ENCODE measurements around the gene KRT9. TPM values are rescaled to one million over a fixed set of nuclear protein-coding genes. Genes with fewer than 3 reads are reported as not detected.
"Not testable (repeated sequence)": the region's sequence is repeated elsewhere in the genome, so short reads cannot be mapped to it uniquely, and the experiment has no call there.

KRT9 gene
- total and polyA plus RNA-seq, 2 donors (not counting 3 experiments of a cell fraction or from before 2014, with no cell fraction given) = not detected

- Histone ChIP-seq H3K36me3 (ENCODE audit: control insufficient read depth in 2 of 2, extremely low read depth in 1 of 2, insufficient read depth in 2 of 2, low read length in 2 of 2) (no peaks in the 10 kb centered on the region), H3K27me3 (ENCODE audit: control insufficient read depth in 2 of 2, insufficient read depth in 2 of 2, low read length in 2 of 2) (no peaks in the 10 kb centered on the region), H3K9ac (replicated peaks; ENCODE audit: extremely low read depth, insufficient read depth, low read length) (no peak overlapping the region), H3K27ac (ENCODE audit: insufficient read depth, low read depth, low read length) (no peak overlapping the region), H3K79me2 (ENCODE audit: control insufficient read depth, insufficient read depth, low read length) (no peaks in the 10 kb centered on the region), H4K20me1 (replicated peaks; ENCODE audit: control insufficient read depth, extremely low read depth, insufficient read depth, low read length) (no peaks in the 10 kb centered on the region), H3K4me3 (replicated peaks in 1 of 3; ENCODE audit: insufficient read depth in 1 of 3, low read depth in 1 of 3, low read length in 3 of 3) (no peak overlapping the region), H3K4me2 (ENCODE audit: insufficient read depth, low read length) (no peak overlapping the region), H3K4me1 (ENCODE audit: control insufficient read depth, extremely low read depth, insufficient read depth, low read length) (no peaks in the 10 kb centered on the region), H3K9me3 (replicated peaks; ENCODE audit: control insufficient read depth, insufficient read depth, low read length) (no peaks in the 10 kb centered on the region), H3K9me1 (replicated peaks; ENCODE audit: control insufficient read depth, extremely low read depth, insufficient read depth, low read length) (no peaks in the 10 kb centered on the region), H2AFZ (ENCODE audit: low read depth, low read length) (no peak overlapping the region)
- FAIRE-seq (no peak), DNase-seq (ENCODE audit: low read depth, low spot score) (no peak)
- dilution Hi-C loops (cut with MboI; ENCODE audit: extremely low pct_ligation_motif_present, low sequenced_read_pairs) (no loop called here), intact Hi-C loops (cut with micrococcal nuclease) (no loop called here)
- no peak for TF ChIP-seq GATA2 (IDR thresholded peaks at IDR 0.05; ENCODE audit: insufficient read depth, insufficient read length, low read depth, low read length)
- no peak for TF ChIP-seq CTCF (IDR thresholded peaks at IDR 0.05; ENCODE audit: extremely low read depth in 1 of 2, insufficient read depth in 1 of 2, low read depth in 1 of 2, low read length in 2 of 2)
- no peak for TF ChIP-seq MYC (IDR thresholded peaks at IDR 0.05; ENCODE audit: low read depth, low read length)
- no peak for TF ChIP-seq POLR2A (IDR thresholded peaks at IDR 0.05; ENCODE audit: low read depth, low read length)
- no peak for TF ChIP-seq FOS (IDR thresholded peaks at IDR 0.05; ENCODE audit: borderline replicate concordance, insufficient read depth, low read length)
- no peak for TF ChIP-seq POLR2AphosphoS5 (IDR thresholded peaks at IDR 0.05; ENCODE audit: insufficient read depth, low read depth, low read length)
- TF ChIP-seq MAX (IDR thresholded peaks at IDR 0.05; ENCODE audit: insufficient read depth, insufficient read length) = no peak
- TF ChIP-seq JUN (IDR thresholded peaks at IDR 0.05; ENCODE audit: borderline replicate concordance, insufficient read depth, insufficient read length, low read depth) = no peak
- TF ChIP-seq EZH2 (IDR thresholded peaks at IDR 0.05; ENCODE audit: borderline replicate concordance, low read depth, low read length, severe bottlenecking) = no peak
- CTCF ChIA-PET = interaction anchor here (1.0 to 1.6 kb wide), 3 partner anchors 28 to 72 kb away, joined by 3 to 5 read pairs (median 3); no protein-coding TSS in a partner anchor
- POLR2A ChIA-PET = no interaction called here
- BruUV-seq (replicated peaks) = no TSS peak
These were observed 49.0 kb upstream of the KRT9 start for GRCh38 chr17:41620583-41621434.

GRCh38 chr17:41619927-41620582 lies 48.2 kb upstream of the KRT9 start:
- H3K27me3 ChIP-seq (ENCODE audit: control insufficient read depth in 2 of 2, insufficient read depth in 2 of 2, low read length in 2 of 2); H3K4me1 ChIP-seq (ENCODE audit: control insufficient read depth, extremely low read depth, insufficient read depth, low read length); H3K9ac ChIP-seq (replicated peaks; ENCODE audit: extremely low read depth, insufficient read depth, low read length); POLR2A ChIA-PET; dilution Hi-C loops (cut with MboI; ENCODE audit: extremely low pct_ligation_motif_present, low sequenced_read_pairs); H2AFZ ChIP-seq (ENCODE audit: low read depth, low read length); intact Hi-C loops (cut with micrococcal nuclease); H3K9me1 ChIP-seq (replicated peaks; ENCODE audit: control insufficient read depth, extremely low read depth, insufficient read depth, low read length); H3K9me3 ChIP-seq (replicated peaks; ENCODE audit: control insufficient read depth, insufficient read depth, low read length); H3K27ac ChIP-seq (ENCODE audit: insufficient read depth, low read depth, low read length); H3K4me3 ChIP-seq (replicated peaks in 1 of 3; ENCODE audit: insufficient read depth in 1 of 3, low read depth in 1 of 3, low read length in 3 of 3); H3K79me2 ChIP-seq (ENCODE audit: control insufficient read depth, insufficient read depth, low read length); H3K4me2 ChIP-seq (ENCODE audit: insufficient read depth, low read length); H3K36me3 ChIP-seq (ENCODE audit: control insufficient read depth in 2 of 2, extremely low read depth in 1 of 2, insufficient read depth in 2 of 2, low read length in 2 of 2); DNase-seq (ENCODE audit: low read depth, low spot score); FAIRE-seq; BruUV-seq (replicated peaks); H4K20me1 ChIP-seq (replicated peaks; ENCODE audit: control insufficient read depth, extremely low read depth, insufficient read depth, low read length): not testable (repeated sequence)
- CTCF ChIA-PET = interaction anchor here (0.8 to 1.5 kb wide), 3 partner anchors 18 to 71 kb away, joined by 3 to 5 read pairs (median 3); no protein-coding TSS in a partner anchor

Data from endothelial cell of umbilical vein (primary cell).